HG02970 (cell line): Measurements from ENCODE around the gene DSN1.
"Not testable (repeated sequence)": the region's sequence is repeated elsewhere in the genome, so short reads cannot be mapped to it uniquely, and the experiment has no call there.

Source experiments
- ATAC-seq: cut with Tn5 transposase; IDR thresholded peaks from one replicate; pipeline ENCODE4 v1.9.1; 2021; ENCODE audit warnings: mild to moderate bottlenecking, moderate library complexity, moderate number of reproducible peaks; ENCODE audit not compliant: unreplicated experiment, low FRiP score

DSN1 gene

GRCh38 chr20:36773597-36774390 is at the start of gene DSN1:
TSS of gene DSN1 (minus strand) at chr20:36773763. CDS start at chr20:36771458, 2,305 bp downstream.
- ATAC-seq, result peak; percentile 80

- ATAC-seq, result no peak
These were observed 49.6 kb upstream of the DSN1 start for GRCh38 chr20:36823121-36823520.

GRCh38 chr20:36821964-36822437 is 48.4 kb upstream of the DSN1 start:
- ATAC-seq, result no peak

GRCh38 chr20:36820928-36821327 is 47.4 kb upstream of the DSN1 start:
- no peak for ATAC-seq

GRCh38 chr20:36820073-36820472 is 46.5 kb upstream of the DSN1 start:
- no peak for ATAC-seq

- no peak for ATAC-seq
These were observed 46.1 kb upstream of the DSN1 start for GRCh38 chr20:36819659-36820058.

- no peak for ATAC-seq
These were observed 45.3 kb upstream of the DSN1 start for GRCh38 chr20:36818861-36819260.

GRCh38 chr20:36818185-36818584 is 44.6 kb upstream of the DSN1 start:
- ATAC-seq, result no peak

GRCh38 chr20:36817496-36817895 is 43.9 kb upstream of the DSN1 start:
- ATAC-seq, result no peak

GRCh38 chr20:36815454-36816091 is 42.0 kb upstream of the DSN1 start:
- ATAC-seq, result no peak

- ATAC-seq, result no peak
These were observed 39.3 kb upstream of the DSN1 start for GRCh38 chr20:36812594-36813463.

GRCh38 chr20:36808317-36809257 is 35.0 kb upstream of the DSN1 start:
- no peak for ATAC-seq

GRCh38 chr20:36806049-36806448 is 32.5 kb upstream of the DSN1 start:
- no peak for ATAC-seq

- ATAC-seq, result no peak
These were observed 31.8 kb upstream of the DSN1 start for GRCh38 chr20:36805396-36805795.

GRCh38 chr20:36804425-36804824 is 30.9 kb upstream of the DSN1 start:
- no peak for ATAC-seq

GRCh38 chr20:36802326-36803222 is 29.0 kb upstream of the DSN1 start:
- no peak for ATAC-seq

GRCh38 chr20:36800410-36800809 is 26.8 kb upstream of the DSN1 start:
- no peak for ATAC-seq

- ATAC-seq, result not testable (repeated sequence)
These were observed 25.8 kb upstream of the DSN1 start for GRCh38 chr20:36799313-36799712.

GRCh38 chr20:36796875-36797274 is 23.3 kb upstream of the DSN1 start:
- ATAC-seq, result no peak
